Activated naive CD4-positive, alpha-beta T cell treated with anti-CD3 and anti-CD28 coated beads, Interleukin-2, amount 10 ng/mL, durations not matched to agents 7 days and 5 days (primary cell): Measurements from ENCODE around the gene KRIT1.

Experiments
- CTCF ChIA-PET: fragments of 350-600 bp; sonication (Branson Sonifier 250); formaldehyde crosslinking; loops from one replicate; lab custom pipeline; 2021; ENCODE audit warnings: antibody characterized with exemption; lab: Charles Lee
- DNase-seq: peaks from one replicate; pipeline ENCODE4 v3.0.0-alpha.2; 2020
- H3K27ac Mint-ChIP-seq: one replicate; pipeline ENCODE4 v1.8.0; 2021; ENCODE audit warnings: mild to moderate bottlenecking, moderate library complexity, mixed read lengths
- H3K27me3 Mint-ChIP-seq: one replicate; pipeline ENCODE4 v1.8.0; 2021; ENCODE audit warnings: mild to moderate bottlenecking, mixed read lengths
- H3K36me3 Mint-ChIP-seq: one replicate; pipeline ENCODE4 v1.8.0; 2021; ENCODE audit warnings: mixed read lengths
- H3K4me1 Mint-ChIP-seq: one replicate; pipeline ENCODE4 v1.8.0; 2021; ENCODE audit warnings: mixed read lengths
- H3K4me3 Mint-ChIP-seq: one replicate; pipeline ENCODE4 v1.8.0; 2021; ENCODE audit warnings: mild to moderate bottlenecking, moderate library complexity, mixed read lengths
- H3K9me3 Mint-ChIP-seq: one replicate; pipeline ENCODE4 v1.8.0; 2021; ENCODE audit warnings: mixed read lengths

KRIT1 gene

GRCh38 chr7:92155108-92155739, 90.5 kb downstream of the KRIT1 start:
- Mint-ChIP-seq H3K4me1 (peaks cover 2% of the 10 kb centered on the region), H3K4me3 (no peak overlapping the region), H3K27me3 (peaks cover 8% of the 10 kb centered on the region), H3K27ac (no peak overlapping the region), H3K36me3 (no peaks in the 10 kb centered on the region), H3K9me3 (no peaks in the 10 kb centered on the region)
- CTCF ChIA-PET = no interaction called here
- no peak for DNase-seq

DNA sequence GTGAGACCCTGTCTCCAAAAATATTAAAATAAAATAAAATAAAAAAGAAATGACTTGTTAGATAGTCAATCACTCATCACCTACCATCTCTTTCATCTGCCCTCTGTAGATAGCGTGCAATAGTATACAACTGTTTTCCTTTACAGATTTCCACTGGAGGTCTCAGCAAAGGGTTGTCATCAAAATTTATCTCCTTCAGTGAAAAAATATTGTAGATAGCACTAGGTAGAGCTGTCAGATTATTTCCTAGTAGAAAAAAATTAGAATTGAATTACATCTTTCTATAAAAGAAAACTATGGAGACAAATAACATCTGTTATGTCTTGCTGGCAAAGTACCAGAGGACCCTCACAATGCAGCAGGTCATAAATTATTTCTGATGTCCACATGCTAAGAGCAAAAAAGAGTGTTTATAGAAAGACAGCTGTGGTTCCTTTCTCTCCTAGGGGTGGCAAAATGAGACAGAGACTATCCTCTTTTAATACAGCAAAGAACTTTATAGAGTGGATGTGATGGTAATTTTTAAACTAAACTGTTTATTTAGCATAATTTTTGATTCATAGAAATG, 95.2 kb downstream of the KRIT1 start:
- DNase-seq = no peak
- Mint-ChIP-seq H3K4me3 (no peak overlapping the region), H3K9me3 (no peaks in the 10 kb centered on the region), H3K27ac (no peak overlapping the region), H3K4me1 (no peaks in the 10 kb centered on the region), H3K27me3 (peaks cover 4% of the 10 kb centered on the region), H3K36me3 (no peaks in the 10 kb centered on the region)
- CTCF ChIA-PET = no interaction called here

- H3K27ac Mint-ChIP-seq = no peak overlapping the region
- H3K9me3 Mint-ChIP-seq = no peaks in the 10 kb centered on the region
- H3K4me3 Mint-ChIP-seq = no peak overlapping the region
- no peaks in the 10 kb centered on the region for H3K36me3 Mint-ChIP-seq
- H3K27me3 Mint-ChIP-seq = peaks cover 3% of the 10 kb centered on the region
- no peak for DNase-seq
- CTCF ChIA-PET = no interaction called here
- no peaks in the 10 kb centered on the region for H3K4me1 Mint-ChIP-seq
Observed at GRCh38 chr7:92149736-92150239, 95.9 kb downstream of the KRIT1 start.
